MCF 10A (cell line): ENCODE results near the gene BOD1L1. TPM values are rescaled to one million over a fixed set of nuclear protein-coding genes. Genes with fewer than 3 reads are reported as not detected.

Experiments
- BruUV-seq: library from RNA; stranded (reverse); fragments of 400-500 nt; replicated peaks from 2 replicates; lab custom pipeline; 2021; lab: Mats Ljungman, UMichigan
- CTCF ChIA-PET: fragments of 300-600 bp; sonication (Branson Sonifier 250); formaldehyde crosslinking; extraction: SDS; loops from one replicate; lab custom pipeline; 2021; ENCODE audit warnings: antibody characterized with exemption, inconsistent platforms; lab: Yijun Ruan, JAX
- POLR2A ChIA-PET: fragments of 300-600, 350-650 bp; sonication (Branson Sonifier 250); formaldehyde crosslinking; extraction: SDS; loops from one replicate; lab custom pipeline; 2020; ENCODE audit warnings: antibody characterized with exemption, inconsistent platforms; lab: Yijun Ruan, JAX
- DNase-seq: peaks from one replicate; pipeline ENCODE4 v3.0.0-alpha.2; 2018; ENCODE audit not compliant: unreplicated experiment
- H3K27ac Mint-ChIP-seq: one replicate; pipeline ENCODE4 v1.8.0; 2022; ENCODE audit warnings: mild to moderate bottlenecking, low read depth, mixed read lengths; ENCODE audit not compliant: unreplicated experiment
- H3K27me3 Mint-ChIP-seq: one replicate; pipeline ENCODE4 v1.8.0; 2022; ENCODE audit warnings: mixed read lengths; ENCODE audit not compliant: insufficient read depth, unreplicated experiment
- H3K36me3 Mint-ChIP-seq: one replicate; pipeline ENCODE4 v1.8.0; 2022; ENCODE audit warnings: mild to moderate bottlenecking, moderate library complexity, mixed read lengths; ENCODE audit not compliant: insufficient read depth, unreplicated experiment
- H3K4me1 Mint-ChIP-seq: one replicate; pipeline ENCODE4 v1.8.0; 2022; ENCODE audit warnings: mixed read lengths; ENCODE audit not compliant: insufficient read depth, unreplicated experiment
- H3K4me3 Mint-ChIP-seq: one replicate; pipeline ENCODE4 v1.8.0; 2022; ENCODE audit warnings: mild to moderate bottlenecking, moderate library complexity, mixed read lengths; ENCODE audit not compliant: unreplicated experiment
- H3K9me3 Mint-ChIP-seq: one replicate; pipeline ENCODE4 v1.8.0; 2022; ENCODE audit warnings: mixed read lengths; ENCODE audit not compliant: unreplicated experiment
- CTCF ChIP-seq: fragments of 200-600 bp; IDR thresholded peaks from one replicate; pipeline ENCODE4 v1.8.0; 2022; ENCODE audit warnings: antibody characterized with exemption, mild to moderate bottlenecking; ENCODE audit not compliant: unreplicated experiment
- intact Hi-C: fragments of 100-400 bp; cut with micrococcal nuclease; formaldehyde crosslinking; loops from 2 replicates; pipeline ENCODE4 v1.14.1; 2022
- total RNA-seq: library from RNA; stranded (reverse); gene quantifications from 2 replicates; pipeline ENCODE4 v1.2.3, GENCODE V29; 2022

The BOD1L1 gene
- total RNA-seq, 1 experiment from 2014 or later, result 46.8 TPM

DNA sequence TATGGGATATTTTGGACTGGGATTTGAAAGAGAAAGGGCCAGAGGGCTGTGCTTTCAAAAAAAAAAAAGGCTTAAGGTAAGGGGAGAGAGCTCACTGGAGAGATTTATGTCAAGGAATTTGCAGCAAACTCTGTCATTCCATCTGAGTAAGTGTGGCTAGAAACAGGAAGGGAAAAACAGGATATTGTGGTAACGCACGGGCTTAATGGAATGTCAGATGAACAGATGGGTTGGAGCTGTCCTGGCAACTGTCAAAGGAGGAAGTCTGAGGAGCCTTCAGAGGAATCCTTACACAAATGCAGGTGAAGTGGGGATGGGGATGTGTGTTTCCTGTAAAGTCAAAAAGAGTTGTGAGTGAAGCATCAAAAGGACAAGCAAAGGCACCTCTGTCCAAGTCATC, 68.1 kb downstream of the BOD1L1 start:
- peak; percentile 52 for DNase-seq
- TF ChIP-seq CTCF, result no peak

DNA sequence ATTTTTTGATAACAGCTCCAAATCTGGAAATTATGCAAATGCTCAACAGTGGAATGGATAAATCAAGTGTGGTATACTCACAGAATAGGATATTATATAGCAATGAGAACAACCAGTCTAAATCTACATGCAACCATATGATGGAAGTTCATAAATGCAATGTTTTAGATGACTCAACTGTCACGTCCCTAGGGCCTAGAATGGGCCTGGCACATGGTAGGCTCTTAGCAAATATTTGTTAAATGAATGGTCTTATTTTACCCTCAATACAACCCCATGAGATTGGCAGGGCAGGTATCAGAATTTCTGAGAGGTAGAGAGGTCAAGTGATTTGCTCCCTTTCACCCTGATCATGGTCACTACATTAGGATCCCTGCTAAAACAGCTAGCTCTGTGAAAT, 68.6 kb downstream of the BOD1L1 start:
- peaks cover 14% of the 10 kb centered on the region for H3K4me1 Mint-ChIP-seq
- H3K9me3 Mint-ChIP-seq, result no peaks in the 10 kb centered on the region
- ChIA-PET CTCF (no interaction called here), POLR2A (interaction anchor here (1.1 kb wide), 1 partner anchor 74 kb away, joined by 4 read pairs; no protein-coding TSS in a partner anchor)
- intact Hi-C loops, result no loop called here
- H3K36me3 Mint-ChIP-seq, result no peaks in the 10 kb centered on the region
- no peaks in the 10 kb centered on the region for H3K27me3 Mint-ChIP-seq
- no peak for DNase-seq
- no peak overlapping the region for H3K4me3 Mint-ChIP-seq
- no peak for TF ChIP-seq CTCF
- no TSS peak for BruUV-seq
- peak overlapping the region; percentile 20 for H3K27ac Mint-ChIP-seq

More for the DNA sequence above, 68.1 kb downstream of the BOD1L1 start:
- ChIA-PET CTCF (no interaction called here), POLR2A (interaction anchor here (1.1 kb wide), 1 partner anchor 75 kb away, joined by 4 read pairs; no protein-coding TSS in a partner anchor)
- no TSS peak for BruUV-seq
- no peak overlapping the region for H3K4me3 Mint-ChIP-seq
- no peaks in the 10 kb centered on the region for H3K27me3 Mint-ChIP-seq
- intact Hi-C loops, result no loop called here
- no peaks in the 10 kb centered on the region for H3K9me3 Mint-ChIP-seq
- H3K36me3 Mint-ChIP-seq, result no peaks in the 10 kb centered on the region
- peaks cover 14% of the 10 kb centered on the region for H3K4me1 Mint-ChIP-seq
- peak overlapping the region; percentile 20 for H3K27ac Mint-ChIP-seq

GRCh38 chr4:13555325-13555724, 72.2 kb downstream of the BOD1L1 start:
- no peak for DNase-seq
- no peaks in the 10 kb centered on the region for H3K36me3 Mint-ChIP-seq
- no peak overlapping the region for H3K4me3 Mint-ChIP-seq
- CTCF ChIA-PET, result no interaction called here
- H3K27me3 Mint-ChIP-seq, result no peaks in the 10 kb centered on the region
- no peak for TF ChIP-seq CTCF
- intact Hi-C loops, result no loop called here
- H3K9me3 Mint-ChIP-seq, result peaks cover 16% of the 10 kb centered on the region
- H3K4me1 Mint-ChIP-seq, result peaks cover 14% of the 10 kb centered on the region
- no peak overlapping the region for H3K27ac Mint-ChIP-seq
- POLR2A ChIA-PET, result no interaction called here
- BruUV-seq, result no TSS peak

DNA sequence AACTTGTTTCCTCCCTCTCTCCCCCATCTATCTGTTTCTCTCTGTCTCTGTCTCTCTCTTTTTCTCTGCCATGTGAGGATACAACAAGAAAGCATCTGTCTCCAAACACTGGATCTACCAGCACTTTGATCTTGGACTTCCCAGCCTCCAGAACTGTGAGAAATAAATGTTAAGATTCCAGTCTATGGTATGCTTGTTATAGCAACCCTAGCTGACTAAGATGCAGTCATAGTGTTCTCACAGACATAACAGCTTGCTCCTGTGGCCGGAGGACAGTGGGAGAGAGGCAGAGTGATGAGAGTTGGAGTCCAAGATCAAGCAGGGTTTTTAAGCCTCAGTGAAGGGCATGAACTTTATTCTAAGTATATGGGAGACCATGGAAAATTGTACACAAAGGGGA, 74.4 kb downstream of the BOD1L1 start:
- Mint-ChIP-seq H3K9me3 (peaks cover 16% of the 10 kb centered on the region), H3K4me1 (no peaks in the 10 kb centered on the region), H3K27me3 (no peaks in the 10 kb centered on the region), H3K4me3 (no peak overlapping the region), H3K36me3 (no peaks in the 10 kb centered on the region), H3K27ac (no peak overlapping the region)
- intact Hi-C loops, result no loop called here
- BruUV-seq, result no TSS peak
- TF ChIP-seq CTCF, result no peak
- DNase-seq, result no peak
- ChIA-PET CTCF (interaction anchor here (0.6 to 3.3 kb wide), 7 partner anchors 291 to 830 kb away, joined by 3 to 12 read pairs (median 3); no protein-coding TSS in a partner anchor), POLR2A (no interaction called here)
